ENCODE results near the gene RPS6KB2. TPM values are rescaled to one million over a fixed set of nuclear protein-coding genes. Genes with fewer than 3 reads are reported as not detected.

Gene RPS6KB2
- total and polyA plus RNA-seq, 2 of the 4 experiments (the other 2 are of a cell fraction) = 50.7 to 58.4 TPM

DNA sequence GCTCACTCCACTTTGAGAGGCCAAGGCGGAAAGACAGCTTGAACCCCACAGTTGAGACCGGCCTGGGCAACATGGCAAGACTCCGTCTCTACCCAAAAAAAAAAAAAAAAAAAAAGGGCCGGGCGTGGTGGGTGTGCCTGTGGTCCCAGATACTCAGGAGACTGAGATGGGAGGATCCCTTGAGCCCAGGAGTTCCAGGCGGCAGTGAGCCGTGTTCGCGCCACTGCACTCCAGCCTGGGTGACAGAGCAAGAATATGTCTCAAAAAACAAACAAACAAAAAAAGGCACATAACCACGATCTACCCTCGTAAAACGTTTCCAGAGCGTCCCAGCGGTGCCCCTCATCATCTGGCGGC, 37.4 kb upstream of the RPS6KB2 start:
- H3K18ac ChIP-seq (ENCODE audit: low read depth, low read length) = no peak overlapping the region
- intact Hi-C loops (cut with micrococcal nuclease) (no loop called here), in situ Hi-C loops (cut with MboI; ENCODE audit: low sequenced_read_pairs) (no loop called here), dilution Hi-C loops (cut with HindIII; ENCODE audit: low sequenced_read_pairs, unreplicated experiment) (no loop called here)
- H3K4me3 ChIP-seq (ENCODE audit: insufficient read depth, low read depth, low read length) = peak overlapping the region; percentile 87
- peak overlapping the region; percentile 71; the same call in 1 of the 2 replicates for H3K23ac ChIP-seq (ENCODE audit: low read depth, low read length)
- H3K36me3 ChIP-seq (ENCODE audit: control insufficient read depth, insufficient read depth, low read length) = peaks cover 2% of the 10 kb centered on the region; the same call in 1 of the 2 replicates
- H2BK15ac ChIP-seq (ENCODE audit: low read depth, low read length) = no peak overlapping the region; the same call in 2 of the 3 replicates
- H4K20me1 ChIP-seq (ENCODE audit: insufficient read depth, low read length) = peaks cover 5% of the 10 kb centered on the region; the same call in 1 of the 2 replicates
- ChIA-PET POLR2A (ENCODE audit: unreplicated experiment) (interaction anchor here (0.6 to 1.3 kb wide), 3 partner anchors 11 to 36 kb away, joined by 3 read pairs; partner anchors contain the start of gene PPP1CA), CTCF (no interaction called here)
- 0% methylated on average over 4 of the region's 15 CpGs; no CpG with 5 or more reads in 1 of the 2 experiments for WGBS, 2 experiments (ENCODE audit: extremely low coverage in 2 of 2, insufficient read length in 1 of 2)
- peak overlapping the region; percentile 74 for H2BK5ac ChIP-seq (ENCODE audit: low read depth, low read length, poor library complexity, severe bottlenecking)
- DNase-seq = no peak
- H3K27me3 ChIP-seq (ENCODE audit: control insufficient read depth, insufficient read depth, low read length) = no peaks in the 10 kb centered on the region; the same call in 1 of the 2 replicates
- H3K14ac ChIP-seq (replicated peaks; ENCODE audit: low read depth, low read length) = peak overlapping the region; percentile 88; the same call in 1 of the 2 replicates
- peak overlapping the region; percentile 99 for H2AFZ ChIP-seq (replicated peaks; ENCODE audit: low read length, poor library complexity)
- no peaks in the 10 kb centered on the region for H3K9me3 ChIP-seq (ENCODE audit: control insufficient read depth, insufficient read depth, low read length)
- no peak overlapping the region for H2BK20ac ChIP-seq (ENCODE audit: low read depth, low read length)
- no peak overlapping the region for H4K91ac ChIP-seq (ENCODE audit: insufficient read depth, low read depth, low read length)
- H3K4ac ChIP-seq (ENCODE audit: low read depth, low read length) = peak overlapping the region; percentile 90; the same call in 1 of the 2 replicates
- H3K4me1 ChIP-seq (ENCODE audit: control insufficient read depth, insufficient read depth, low read length) = peaks cover 3% of the 10 kb centered on the region
- peak overlapping the region; percentile 92 for H3K27ac ChIP-seq (ENCODE audit: insufficient read depth, low read length)
- no peak overlapping the region for H2AK5ac ChIP-seq (ENCODE audit: low read depth, low read length)
- peak overlapping the region; percentile 99 for H2AK9ac ChIP-seq (replicated peaks; ENCODE audit: low read depth, low read length, poor library complexity)
- H3K79me1 ChIP-seq (ENCODE audit: low read depth in 1 of 2, low read length in 2 of 2) = peaks cover 10 to 30% of the 10 kb centered on the region in 2 experiments; a peak in 3 of 4 replicates
- no TSS peak for BruUV-seq (replicated peaks)
- H3K4me2 ChIP-seq (ENCODE audit: low read depth, low read length) = peak overlapping the region; percentile 87
- TF ChIP-seq CEBPB (IDR thresholded peaks at IDR 0.05; ENCODE audit: low read depth, low read length) = no peak
- TF ChIP-seq CHD1 (IDR thresholded peaks at IDR 0.05; ENCODE audit: low read depth, low read length) = no peak
- no peak; the same call in 1 of the 2 replicates for TF ChIP-seq POLR2A (IDR thresholded peaks at IDR 0.05; ENCODE audit: low read depth, low read length)
- TF ChIP-seq RAD21 (IDR thresholded peaks at IDR 0.05; ENCODE audit: low read length) = no peak
- no peak for TF ChIP-seq MAZ (IDR thresholded peaks at IDR 0.05; ENCODE audit: borderline replicate concordance, low read depth, low read length)
- no peak for TF ChIP-seq MXI1 (IDR thresholded peaks at IDR 0.05; ENCODE audit: borderline replicate concordance, low read depth, low read length)
- TF ChIP-seq, protein P1, sequence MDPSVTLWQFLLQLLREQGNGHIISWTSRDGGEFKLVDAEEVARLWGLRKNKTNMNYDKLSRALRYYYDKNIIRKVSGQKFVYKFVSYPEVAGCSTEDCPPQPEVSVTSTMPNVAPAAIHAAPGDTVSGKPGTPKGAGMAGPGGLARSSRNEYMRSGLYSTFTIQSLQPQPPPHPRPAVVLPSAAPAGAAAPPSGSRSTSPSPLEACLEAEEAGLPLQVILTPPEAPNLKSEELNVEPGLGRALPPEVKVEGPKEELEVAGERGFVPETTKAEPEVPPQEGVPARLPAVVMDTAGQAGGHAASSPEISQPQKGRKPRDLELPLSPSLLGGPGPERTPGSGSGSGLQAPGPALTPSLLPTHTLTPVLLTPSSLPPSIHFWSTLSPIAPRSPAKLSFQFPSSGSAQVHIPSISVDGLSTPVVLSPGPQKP (IDR thresholded peaks at IDR 0.05; ENCODE audit: borderline replicate concordance, low read depth, low read length) = no peak
- no peak for TF ChIP-seq RCOR1 (IDR thresholded peaks at IDR 0.05; ENCODE audit: insufficient replicate concordance, low read length)
- TF ChIP-seq MAFK (IDR thresholded peaks at IDR 0.05; ENCODE audit: low read depth, low read length) = no peak
- no peak for TF ChIP-seq NFE2L2 (IDR thresholded peaks at IDR 0.05; ENCODE audit: low read depth, low read length)
- no peak for TF ChIP-seq FOS (IDR thresholded peaks at IDR 0.05; ENCODE audit: low read depth, low read length)
- TF ChIP-seq BHLHE40 (IDR thresholded peaks at IDR 0.05; ENCODE audit: low read depth, low read length) = no peak
- no peak for TF ChIP-seq SMC3 (IDR thresholded peaks at IDR 0.05; ENCODE audit: low read depth, low read length)
- no peak for TF ChIP-seq RFX5 (IDR thresholded peaks at IDR 0.05; ENCODE audit: low read depth, low read length)
- TF ChIP-seq, protein P2, sequence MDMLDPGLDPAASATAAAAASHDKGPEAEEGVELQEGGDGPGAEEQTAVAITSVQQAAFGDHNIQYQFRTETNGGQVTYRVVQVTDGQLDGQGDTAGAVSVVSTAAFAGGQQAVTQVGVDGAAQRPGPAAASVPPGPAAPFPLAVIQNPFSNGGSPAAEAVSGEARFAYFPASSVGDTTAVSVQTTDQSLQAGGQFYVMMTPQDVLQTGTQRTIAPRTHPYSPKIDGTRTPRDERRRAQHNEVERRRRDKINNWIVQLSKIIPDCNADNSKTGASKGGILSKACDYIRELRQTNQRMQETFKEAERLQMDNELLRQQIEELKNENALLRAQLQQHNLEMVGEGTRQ (IDR thresholded peaks at IDR 0.05; ENCODE audit: low read depth, low read length) = no peak
- TF ChIP-seq, protein P3, sequence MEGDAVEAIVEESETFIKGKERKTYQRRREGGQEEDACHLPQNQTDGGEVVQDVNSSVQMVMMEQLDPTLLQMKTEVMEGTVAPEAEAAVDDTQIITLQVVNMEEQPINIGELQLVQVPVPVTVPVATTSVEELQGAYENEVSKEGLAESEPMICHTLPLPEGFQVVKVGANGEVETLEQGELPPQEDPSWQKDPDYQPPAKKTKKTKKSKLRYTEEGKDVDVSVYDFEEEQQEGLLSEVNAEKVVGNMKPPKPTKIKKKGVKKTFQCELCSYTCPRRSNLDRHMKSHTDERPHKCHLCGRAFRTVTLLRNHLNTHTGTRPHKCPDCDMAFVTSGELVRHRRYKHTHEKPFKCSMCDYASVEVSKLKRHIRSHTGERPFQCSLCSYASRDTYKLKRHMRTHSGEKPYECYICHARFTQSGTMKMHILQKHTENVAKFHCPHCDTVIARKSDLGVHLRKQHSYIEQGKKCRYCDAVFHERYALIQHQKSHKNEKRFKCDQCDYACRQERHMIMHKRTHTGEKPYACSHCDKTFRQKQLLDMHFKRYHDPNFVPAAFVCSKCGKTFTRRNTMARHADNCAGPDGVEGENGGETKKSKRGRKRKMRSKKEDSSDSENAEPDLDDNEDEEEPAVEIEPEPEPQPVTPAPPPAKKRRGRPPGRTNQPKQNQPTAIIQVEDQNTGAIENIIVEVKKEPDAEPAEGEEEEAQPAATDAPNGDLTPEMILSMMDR (conservative IDR thresholded peaks at IDR 0.05; ENCODE audit: low read depth, low read length) = no peak
- peak overlapping the region; percentile 0; the same call in 1 of the 2 replicates for H4K5ac ChIP-seq (ENCODE audit: low read depth, low read length)
- no peak overlapping the region for H2BK120ac ChIP-seq (ENCODE audit: low read depth, low read length)
- H3K9me1 ChIP-seq (ENCODE audit: insufficient read depth, low read length) = no peaks in the 10 kb centered on the region; the same call in 1 of the 2 replicates
- peak overlapping the region; percentile 83 to 85; a peak in 3 of 4 replicates for H4K8ac ChIP-seq (ENCODE audit: low read depth in 2 of 2, low read length in 2 of 2)
- ATAC-seq (ENCODE audit: low read depth) = no peak
- H3K56ac ChIP-seq (ENCODE audit: extremely low read depth, insufficient read depth, low read length) = peak overlapping the region; percentile 79; the same call in 1 of the 2 replicates
- peak overlapping the region; percentile 86 for H3K9ac ChIP-seq (ENCODE audit: low read depth, low read length)
